Astrocyte (in vitro differentiated cells and primary cell): Measurements from ENCODE around the gene SVEP1. TPM values are rescaled to one million over a fixed set of nuclear protein-coding genes. Genes with fewer than 3 reads are reported as not detected.

Experiments used
- DNase-seq: peaks from one replicate; pipeline ENCODE4 v3.0.0-alpha.2; 2010; ENCODE audit warnings: low read depth
- FAIRE-seq: peaks from 2 replicates; lab custom pipeline; 2011; peaks lifted over from hg19 to GRCh38; lab: Jason Lieb, UNC
- H2AFZ ChIP-seq: 2 replicates; pipeline ENCODE4 v1.6.0; 2012; ENCODE audit warnings: low read depth, low read length, inconsistent platforms
- H3K27ac ChIP-seq: 2 replicates; pipeline ENCODE4 v1.5.1; 2011; ENCODE audit warnings: low read depth, low read length, inconsistent platforms
- H3K27me3 ChIP-seq: 2 replicates; pipeline ENCODE4 v1.6.0; 2011; ENCODE audit warnings: low read length, inconsistent platforms; ENCODE audit not compliant: insufficient read depth
- H3K36me3 ChIP-seq: 2 replicates; pipeline ENCODE4 v1.5.1; 2011; ENCODE audit warnings: low read length, inconsistent platforms; ENCODE audit not compliant: insufficient read depth
- H3K4me1 ChIP-seq: 2 replicates; pipeline ENCODE4 v1.5.1; 2011; ENCODE audit warnings: low read length, inconsistent platforms; ENCODE audit not compliant: insufficient read depth
- H3K4me2 ChIP-seq: 2 replicates; pipeline ENCODE4 v1.6.0; 2012; ENCODE audit warnings: low read length, inconsistent platforms
- H3K4me3 ChIP-seq: 2 replicates; pipeline ENCODE4 v1.5.1; 2011; ENCODE audit warnings: low read depth, mild to moderate bottlenecking, low read length, inconsistent platforms; ENCODE audit not compliant: insufficient read depth
- H3K79me2 ChIP-seq: 2 replicates; pipeline ENCODE4 v1.6.0; 2012; ENCODE audit warnings: mild to moderate bottlenecking, low read length, inconsistent platforms; ENCODE audit not compliant: insufficient read depth
- H3K9ac ChIP-seq: 2 replicates; pipeline ENCODE4 v1.6.0; 2012; ENCODE audit warnings: mild to moderate bottlenecking, low read length, inconsistent platforms
- H3K9me3 ChIP-seq: 2 replicates; pipeline ENCODE4 v1.5.1; 2012; ENCODE audit warnings: low read depth, mild to moderate bottlenecking, low read length, inconsistent platforms; ENCODE audit not compliant: insufficient read depth
- H4K20me1 ChIP-seq: 2 replicates; pipeline ENCODE4 v1.6.0; 2012; ENCODE audit warnings: low read length, inconsistent platforms; ENCODE audit not compliant: insufficient read depth
- H3K27ac Mint-ChIP-seq: one replicate; pipeline ENCODE4 v1.8.0; 2021; ENCODE audit warnings: mild to moderate bottlenecking, mixed read lengths; ENCODE audit not compliant: unreplicated experiment
- H3K27me3 Mint-ChIP-seq: one replicate; pipeline ENCODE4 v1.8.0; 2021; ENCODE audit warnings: low read depth, mixed read lengths; ENCODE audit not compliant: unreplicated experiment
- H3K36me3 Mint-ChIP-seq: one replicate; pipeline ENCODE4 v1.8.0; 2021; ENCODE audit warnings: low read depth, mixed read lengths; ENCODE audit not compliant: unreplicated experiment
- H3K4me1 Mint-ChIP-seq: one replicate; pipeline ENCODE4 v1.8.0; 2021; ENCODE audit warnings: low read depth, mixed read lengths; ENCODE audit not compliant: unreplicated experiment
- H3K4me3 Mint-ChIP-seq: one replicate; pipeline ENCODE4 v1.8.0; 2021; ENCODE audit warnings: mild to moderate bottlenecking, moderate library complexity, mixed read lengths; ENCODE audit not compliant: unreplicated experiment
- H3K9me3 Mint-ChIP-seq: one replicate; pipeline ENCODE4 v1.8.0; 2021; ENCODE audit warnings: mild to moderate bottlenecking, mixed read lengths; ENCODE audit not compliant: unreplicated experiment
- EZH2 ChIP-seq: IDR thresholded peaks from 2 replicates; pipeline ENCODE4 v1.6.1; 2012; ENCODE audit warnings: mild to moderate bottlenecking, low read length, inconsistent platforms; ENCODE audit not compliant: insufficient read depth
- total RNA-seq: library from RNA; stranded (reverse); gene quantifications from 2 replicates; pipeline ENCODE4 v1.2.1, GENCODE V29; 2021
- TF ChIP-seq, protein P1 (sequence below): IDR thresholded peaks from 2 replicates; pipeline ENCODE4 v1.5.1; 2011; ENCODE audit warnings: low read depth, mild to moderate bottlenecking, inconsistent platforms, low read length, moderate library complexity; ENCODE audit not compliant: insufficient read depth

The SVEP1 gene
- total RNA-seq, 1 donor from 2014 or later, result 1.1 TPM

- no peak overlapping the region for H2AFZ ChIP-seq
- no peak overlapping the region for H3K9ac ChIP-seq
- H3K27me3 ChIP-seq, result no peaks in the 10 kb centered on the region
- no peaks in the 10 kb centered on the region for H3K79me2 ChIP-seq
- FAIRE-seq, result no peak
- no peak overlapping the region for H3K4me2 ChIP-seq
- H3K27ac ChIP-seq, result no peak overlapping the region
- H3K27me3 Mint-ChIP-seq, result peaks cover 4% of the 10 kb centered on the region
- no peaks in the 10 kb centered on the region for H3K4me1 ChIP-seq
- no peaks in the 10 kb centered on the region for H3K4me1 Mint-ChIP-seq
- no peaks in the 10 kb centered on the region for H3K9me3 ChIP-seq
- H3K36me3 Mint-ChIP-seq, result no peaks in the 10 kb centered on the region
- H3K27ac Mint-ChIP-seq, result no peak overlapping the region
- no peaks in the 10 kb centered on the region for H3K36me3 ChIP-seq
- no peaks in the 10 kb centered on the region for H4K20me1 ChIP-seq
- no peak for DNase-seq
- no peak overlapping the region for H3K4me3 Mint-ChIP-seq
- no peak overlapping the region for H3K4me3 ChIP-seq
- no peaks in the 10 kb centered on the region for H3K9me3 Mint-ChIP-seq
- TF ChIP-seq EZH2, result no peak
- TF ChIP-seq, protein P1, sequence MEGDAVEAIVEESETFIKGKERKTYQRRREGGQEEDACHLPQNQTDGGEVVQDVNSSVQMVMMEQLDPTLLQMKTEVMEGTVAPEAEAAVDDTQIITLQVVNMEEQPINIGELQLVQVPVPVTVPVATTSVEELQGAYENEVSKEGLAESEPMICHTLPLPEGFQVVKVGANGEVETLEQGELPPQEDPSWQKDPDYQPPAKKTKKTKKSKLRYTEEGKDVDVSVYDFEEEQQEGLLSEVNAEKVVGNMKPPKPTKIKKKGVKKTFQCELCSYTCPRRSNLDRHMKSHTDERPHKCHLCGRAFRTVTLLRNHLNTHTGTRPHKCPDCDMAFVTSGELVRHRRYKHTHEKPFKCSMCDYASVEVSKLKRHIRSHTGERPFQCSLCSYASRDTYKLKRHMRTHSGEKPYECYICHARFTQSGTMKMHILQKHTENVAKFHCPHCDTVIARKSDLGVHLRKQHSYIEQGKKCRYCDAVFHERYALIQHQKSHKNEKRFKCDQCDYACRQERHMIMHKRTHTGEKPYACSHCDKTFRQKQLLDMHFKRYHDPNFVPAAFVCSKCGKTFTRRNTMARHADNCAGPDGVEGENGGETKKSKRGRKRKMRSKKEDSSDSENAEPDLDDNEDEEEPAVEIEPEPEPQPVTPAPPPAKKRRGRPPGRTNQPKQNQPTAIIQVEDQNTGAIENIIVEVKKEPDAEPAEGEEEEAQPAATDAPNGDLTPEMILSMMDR, result no peak
Measured at GRCh38 chr9:110334183-110334582, 245.4 kb downstream of the SVEP1 start.

- Mint-ChIP-seq H3K27me3 (peaks cover 4% of the 10 kb centered on the region), H3K4me1 (no peaks in the 10 kb centered on the region), H3K9me3 (no peaks in the 10 kb centered on the region), H3K4me3 (no peak overlapping the region), H3K36me3 (no peaks in the 10 kb centered on the region), H3K27ac (no peak overlapping the region)
- TF ChIP-seq, protein P1, result no peak
- no peak for TF ChIP-seq EZH2
- H3K27ac ChIP-seq, result no peak overlapping the region
- H3K79me2 ChIP-seq, result no peaks in the 10 kb centered on the region
- no peak overlapping the region for H3K4me3 ChIP-seq
- FAIRE-seq (no peak), DNase-seq (no peak)
- H3K9ac ChIP-seq, result no peak overlapping the region
- H3K4me1 ChIP-seq, result no peaks in the 10 kb centered on the region
- no peaks in the 10 kb centered on the region for H3K36me3 ChIP-seq
- H3K27me3 ChIP-seq, result no peaks in the 10 kb centered on the region
- no peak overlapping the region for H3K4me2 ChIP-seq
- no peak overlapping the region for H2AFZ ChIP-seq
- H3K9me3 ChIP-seq, result no peaks in the 10 kb centered on the region
- no peaks in the 10 kb centered on the region for H4K20me1 ChIP-seq
Measured at GRCh38 chr9:110332766-110333165, 246.8 kb downstream of the SVEP1 start.

GRCh38 chr9:110330484-110331105, 248.9 kb downstream of the SVEP1 start:
- TF ChIP-seq EZH2, result no peak
- TF ChIP-seq, protein P1, result no peak
- no peaks in the 10 kb centered on the region for H3K9me3 Mint-ChIP-seq
- no peaks in the 10 kb centered on the region for H3K27me3 ChIP-seq
- no peak overlapping the region for H3K4me3 ChIP-seq
- no peak overlapping the region for H3K27ac ChIP-seq
- H3K27ac Mint-ChIP-seq, result no peak overlapping the region
- peaks cover 2% of the 10 kb centered on the region for H3K27me3 Mint-ChIP-seq
- FAIRE-seq (no peak), DNase-seq (peak; percentile 38)
- H3K4me2 ChIP-seq, result no peak overlapping the region
- H3K4me1 Mint-ChIP-seq, result no peaks in the 10 kb centered on the region
- H3K9me3 ChIP-seq, result no peaks in the 10 kb centered on the region
- H2AFZ ChIP-seq, result no peak overlapping the region
- no peak overlapping the region for H3K4me3 Mint-ChIP-seq
- no peaks in the 10 kb centered on the region for H3K36me3 Mint-ChIP-seq
- no peaks in the 10 kb centered on the region for H3K4me1 ChIP-seq
- H3K36me3 ChIP-seq, result no peaks in the 10 kb centered on the region
- H3K79me2 ChIP-seq, result no peaks in the 10 kb centered on the region
- no peaks in the 10 kb centered on the region for H4K20me1 ChIP-seq
- no peak overlapping the region for H3K9ac ChIP-seq
